ENCODE measurements around the gene PAWR.
"Not testable (repeated sequence)": the region's sequence is repeated elsewhere in the genome, so short reads cannot be mapped to it uniquely, and the experiment has no call there.

Gene PAWR

GRCh38 chr12:79549531-79550271, 141.1 kb downstream of the PAWR start:
- DNase-seq: no peak

GRCh38 chr12:79548610-79548924, 142.2 kb downstream of the PAWR start:
- DNase-seq: no peak

DNA sequence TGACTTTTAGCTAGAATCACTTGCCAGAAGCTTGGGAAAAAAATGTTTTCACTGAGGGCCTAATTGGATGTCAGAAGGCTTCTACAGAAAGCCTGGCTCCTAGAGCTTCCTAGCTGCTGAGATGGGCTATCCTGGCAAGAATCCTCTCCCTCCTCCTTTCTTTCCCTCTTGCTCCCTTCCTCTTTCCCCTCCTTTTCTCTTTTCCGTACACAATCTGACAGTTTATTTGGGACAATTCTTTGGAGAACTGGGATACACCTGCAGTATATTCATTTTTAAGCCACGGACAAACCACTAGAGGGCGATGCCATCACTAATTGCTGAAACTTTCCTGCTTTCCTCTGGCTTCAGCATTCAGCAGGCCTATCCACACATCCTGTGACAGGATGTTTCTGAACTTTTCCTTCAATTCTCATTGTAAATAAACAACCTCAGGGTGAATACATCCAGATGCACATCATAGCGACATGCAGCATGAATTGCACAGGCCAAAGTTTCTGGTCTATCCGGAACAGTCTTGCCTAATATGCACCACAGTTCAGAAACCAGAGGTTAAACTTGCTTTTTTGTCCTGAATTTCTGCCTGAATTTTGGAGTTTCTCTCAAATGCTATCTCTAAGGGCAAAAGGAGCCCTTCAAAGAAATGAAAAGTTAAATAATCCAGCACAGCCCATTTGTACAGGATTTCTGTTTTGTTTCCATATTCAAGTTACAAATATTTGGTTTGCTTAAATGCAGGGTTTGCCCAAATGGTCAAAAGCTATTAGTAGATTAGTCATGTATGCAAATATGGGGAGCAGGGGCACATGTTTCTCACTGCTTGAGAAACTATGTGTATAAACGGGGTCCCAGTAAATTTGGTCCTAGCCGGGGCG, 142.8 kb downstream of the PAWR start:
- DNase-seq: peak; percentile 49

- peak; percentile 44 for DNase-seq
These were observed 143.6 kb downstream of the PAWR start for GRCh38 chr12:79547044-79547734.

DNA sequence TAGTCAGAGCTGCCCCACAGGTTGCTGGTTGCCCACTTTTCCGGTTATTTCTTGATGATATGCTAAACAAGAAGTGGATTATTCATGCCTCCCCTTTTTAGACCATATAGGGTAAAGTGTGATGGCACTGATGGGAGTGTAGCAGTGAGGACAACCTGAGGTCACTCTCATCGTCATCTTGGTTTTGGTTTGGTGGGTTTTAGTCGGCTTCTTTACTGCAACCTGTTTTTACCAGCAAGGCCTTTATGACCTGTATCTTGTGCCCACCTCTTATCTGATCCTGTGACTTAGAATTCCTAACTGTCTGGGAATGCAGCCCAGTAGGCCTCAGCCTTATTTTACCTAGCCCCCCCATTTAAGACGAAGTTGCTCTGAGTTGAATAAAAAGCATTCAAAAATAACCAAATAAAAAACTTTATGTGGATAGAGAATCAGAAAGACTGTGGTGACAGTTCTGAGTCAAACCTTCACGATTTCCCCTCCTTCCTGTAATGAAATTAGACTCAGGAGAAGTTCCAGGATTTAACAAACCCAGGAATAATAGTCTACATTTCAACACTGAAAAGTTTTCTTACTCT, 144.2 kb downstream of the PAWR start:
- no peak for DNase-seq

DNA sequence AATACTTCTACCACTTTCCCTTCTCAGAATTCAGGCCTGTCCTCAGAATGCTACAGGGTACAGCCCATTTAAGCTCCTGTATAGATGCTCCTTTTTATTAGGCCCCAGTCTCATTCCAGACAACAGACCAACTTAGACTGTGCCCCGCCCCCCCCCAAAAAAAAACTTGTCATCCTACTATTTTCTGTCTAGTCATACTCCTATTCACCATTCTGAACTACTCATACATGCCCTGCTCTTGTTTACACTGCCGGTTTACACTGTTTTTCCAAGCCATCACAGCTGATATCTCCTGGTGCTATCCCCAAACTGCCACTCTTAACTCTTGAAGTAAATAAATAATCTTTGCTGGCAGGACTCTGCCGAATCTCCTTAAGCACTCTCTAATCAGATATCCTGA, 146.3 kb downstream of the PAWR start:
- DNase-seq: not testable (repeated sequence)

DNA sequence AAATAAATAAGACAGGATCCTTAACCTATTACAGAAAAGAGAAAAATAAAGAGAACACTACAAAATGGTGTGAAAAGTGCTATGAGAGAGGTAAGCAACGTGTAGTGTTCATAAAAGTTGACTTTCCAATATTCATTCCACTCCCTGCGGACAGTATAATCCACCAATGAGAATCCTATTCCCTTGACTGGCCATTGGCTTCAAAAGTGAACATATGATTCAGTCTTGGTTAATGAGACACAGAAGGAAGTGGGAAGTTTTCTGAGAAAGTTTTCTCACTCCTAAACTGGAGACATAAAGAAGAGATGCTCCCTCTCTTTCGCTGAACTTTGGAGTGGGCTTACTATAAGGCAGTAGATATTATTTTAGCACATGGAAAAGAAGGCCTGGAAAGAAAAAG, 153.1 kb downstream of the PAWR start:
- no peak for DNase-seq

DNA sequence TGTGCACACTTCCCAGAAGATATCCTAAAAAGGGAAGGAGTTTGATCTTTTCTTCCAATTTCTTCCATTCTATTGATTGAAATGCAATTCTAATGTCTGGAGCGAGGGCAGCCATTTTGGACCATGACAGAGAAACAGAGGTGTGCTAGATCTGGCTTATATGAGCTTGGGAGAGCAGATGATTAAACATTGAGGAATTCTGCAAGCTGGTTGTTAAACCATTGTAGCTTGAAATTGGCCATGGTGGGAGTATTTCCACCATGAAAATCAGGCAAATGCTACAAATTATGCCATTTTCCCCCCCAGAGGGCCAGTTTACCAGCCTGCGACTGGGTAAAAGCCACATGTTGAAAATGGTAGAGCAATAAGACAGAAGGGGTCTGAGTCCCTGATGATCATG, 155.0 kb downstream of the PAWR start:
- DNase-seq: no peak
